Esophagus squamous epithelium (tissue), 4 donors: ENCODE results near the gene PRSS36.

Experiments
- POLR2A ChIP-seq, 4 donors: fragments of 450-650 bp; IDR thresholded peaks; one replicate each; pipeline ENCODE4 v1.6.1; 2017; ENCODE audit warnings: antibody characterized with exemption in 4 of 4, mild to moderate bottlenecking in 4 of 4, moderate library complexity in 3 of 4
- TF ChIP-seq, protein P1 (sequence below), 6 experiments: fragments of 450-650 bp in 4 of 6; fragments of 200-600 bp in 2 of 6; sonication (generic) in 2 of 6; IDR thresholded peaks; one replicate each; pipeline ENCODE4 v1.5.1; 2016 to 2019; ENCODE audit warnings: antibody characterized with exemption in 6 of 6, mild to moderate bottlenecking in 4 of 6, moderate library complexity in 4 of 6

DNA sequence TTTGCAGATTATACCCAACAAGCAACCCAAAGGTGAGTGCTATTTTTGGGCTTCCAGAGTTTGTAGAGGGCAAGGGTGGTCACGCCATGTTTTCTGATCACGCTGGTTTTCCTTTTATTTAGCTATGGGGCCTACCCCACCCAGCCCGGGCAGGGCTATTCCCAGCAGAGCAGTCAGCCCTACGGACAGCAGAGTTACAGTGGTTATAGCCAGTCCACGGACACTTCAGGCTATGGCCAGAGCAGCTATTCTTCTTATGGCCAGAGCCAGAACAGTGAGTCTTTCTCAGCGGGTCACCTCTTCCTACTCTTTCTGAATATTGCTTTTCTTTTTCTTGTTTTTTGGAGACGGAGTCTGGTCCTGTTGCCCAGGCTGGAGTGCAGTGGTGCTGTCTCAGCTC lies 32.5 kb upstream of the PRSS36 start:
- TF ChIP-seq, protein P1, sequence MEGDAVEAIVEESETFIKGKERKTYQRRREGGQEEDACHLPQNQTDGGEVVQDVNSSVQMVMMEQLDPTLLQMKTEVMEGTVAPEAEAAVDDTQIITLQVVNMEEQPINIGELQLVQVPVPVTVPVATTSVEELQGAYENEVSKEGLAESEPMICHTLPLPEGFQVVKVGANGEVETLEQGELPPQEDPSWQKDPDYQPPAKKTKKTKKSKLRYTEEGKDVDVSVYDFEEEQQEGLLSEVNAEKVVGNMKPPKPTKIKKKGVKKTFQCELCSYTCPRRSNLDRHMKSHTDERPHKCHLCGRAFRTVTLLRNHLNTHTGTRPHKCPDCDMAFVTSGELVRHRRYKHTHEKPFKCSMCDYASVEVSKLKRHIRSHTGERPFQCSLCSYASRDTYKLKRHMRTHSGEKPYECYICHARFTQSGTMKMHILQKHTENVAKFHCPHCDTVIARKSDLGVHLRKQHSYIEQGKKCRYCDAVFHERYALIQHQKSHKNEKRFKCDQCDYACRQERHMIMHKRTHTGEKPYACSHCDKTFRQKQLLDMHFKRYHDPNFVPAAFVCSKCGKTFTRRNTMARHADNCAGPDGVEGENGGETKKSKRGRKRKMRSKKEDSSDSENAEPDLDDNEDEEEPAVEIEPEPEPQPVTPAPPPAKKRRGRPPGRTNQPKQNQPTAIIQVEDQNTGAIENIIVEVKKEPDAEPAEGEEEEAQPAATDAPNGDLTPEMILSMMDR (IDR thresholded peaks at IDR 0.05), result no peak
- no peak for TF ChIP-seq POLR2A (IDR thresholded peaks at IDR 0.05)
